HepG2 (cell line): Measurements from ENCODE around the gene ARHGAP5. TPM values are rescaled to one million over a fixed set of nuclear protein-coding genes. Genes with fewer than 3 reads are reported as not detected.

Experiments
- ASH2L ChIP-seq: fragments of 300-600, 200-600 bp; sonication (generic); IDR thresholded peaks from 2 replicates; pipeline ENCODE4 v1.7.0; 2017; ENCODE audit warnings: low read depth, mild to moderate bottlenecking, moderate library complexity, mixed read lengths, low read length; ENCODE audit not compliant: insufficient read length
- ESRRA ChIP-seq: sonication (generic); formaldehyde crosslinking; IDR thresholded peaks from 2 replicates; pipeline ENCODE4 v1.5.1; 2020; ENCODE audit warnings: mild to moderate bottlenecking, low read depth, missing genetic modification reagents
- GATA4 ChIP-seq: sonication (generic); IDR thresholded peaks from 2 replicates; pipeline ENCODE4 v1.6.1; 2016; ENCODE audit warnings: antibody characterized with exemption, low read depth, borderline replicate concordance
- KLF16 ChIP-seq, 2 experiments: sonication (generic) in 1 of 2; formaldehyde crosslinking in 1 of 2; IDR thresholded peaks; 2 replicates each; pipeline versions ENCODE4 v1.6.1 to v1.8.0; 2016 to 2023; ENCODE audit warnings: missing genetic modification reagents in 2 of 2, missing compliant biosample characterization in 1 of 2
- KMT2A ChIP-seq: sonication (generic); formaldehyde crosslinking; IDR thresholded peaks from 2 replicates; pipeline ENCODE4 v1.4.0; 2020; ENCODE audit warnings: missing genetic modification reagents
- MAFG ChIP-seq: sonication (generic); formaldehyde crosslinking; IDR thresholded peaks from 2 replicates; pipeline ENCODE4 v1.5.1; 2020; ENCODE audit warnings: mild to moderate bottlenecking, missing genetic modification reagents
- PITX1 ChIP-seq: sonication (generic); formaldehyde crosslinking; IDR thresholded peaks from 2 replicates; pipeline ENCODE4 v1.5.1; 2020; ENCODE audit warnings: mild to moderate bottlenecking, missing genetic modification reagents
- SNAPC4 ChIP-seq: sonication (generic); formaldehyde crosslinking; IDR thresholded peaks from 2 replicates; pipeline ENCODE4 v1.4.0; 2020; ENCODE audit warnings: mild to moderate bottlenecking, missing genetic modification reagents
- TBL1XR1 ChIP-seq: fragments of 150-350 bp; IDR thresholded peaks from 2 replicates; pipeline ENCODE4 v1.6.1; 2014; ENCODE audit warnings: borderline replicate concordance, low read length; ENCODE audit not compliant: partially characterized antibody
- ZBTB4 ChIP-seq: sonication (generic); formaldehyde crosslinking; IDR thresholded peaks from 2 replicates; pipeline ENCODE4 v1.4.0; 2020; ENCODE audit warnings: missing genetic modification reagents, mild to moderate bottlenecking, borderline replicate concordance
- ZFP36L2 ChIP-seq: sonication (generic); formaldehyde crosslinking; IDR thresholded peaks from 2 replicates; pipeline ENCODE4 v1.4.0; 2020; ENCODE audit warnings: missing genetic modification reagents
- ZNF234 ChIP-seq: sonication (generic); formaldehyde crosslinking; conservative IDR thresholded peaks from 2 replicates; pipeline ENCODE4 v1.5.1; 2020; ENCODE audit warnings: mild to moderate bottlenecking, missing genetic modification reagents
- ZNF264 ChIP-seq: sonication (generic); formaldehyde crosslinking; IDR thresholded peaks from 2 replicates; pipeline ENCODE4 v1.4.0; 2020; ENCODE audit warnings: missing genetic modification reagents
- polyA plus RNA-seq, 8 experiments: library from polyadenylated mRNA; depleted of rRNA in 3 of 8; stranded (reverse) in 7 of 8; unstranded in 1 of 8; fragments of >200 nt; fragmentation: Illumina TruSeq in 4 of 8; extraction: Trizol in 4 of 8; gene quantifications; 2 replicates each; pipeline versions ENCODE4 v1.2.1 to v1.2.3, GENCODE V29; 2011 to 2016; ENCODE audit warnings: low read depth in 4 of 8, missing spikeins in 1 of 8, mixed read lengths in 1 of 8; ENCODE audit not compliant: insufficient read depth in 1 of 8
- total RNA-seq, 5 experiments: library from RNA; depleted of rRNA; stranded (reverse); fragments of >200 nt; fragmentation: Illumina TruSeq; extraction: Trizol; gene quantifications; 2 replicates each; pipeline ENCODE4 v1.2.3, GENCODE V29; 2016; ENCODE audit warnings: low read depth in 1 of 5
- TF ChIP-seq, protein P1 (sequence below): sonication (generic); formaldehyde crosslinking; IDR thresholded peaks from 2 replicates; pipeline ENCODE4 v1.8.0; 2022; ENCODE audit warnings: missing genetic modification reagents, low read depth, mild to moderate bottlenecking, borderline replicate concordance
- TF ChIP-seq, protein P2 (sequence below): sonication (generic); formaldehyde crosslinking; IDR thresholded peaks from 2 replicates; pipeline ENCODE4 v1.4.0; 2020; ENCODE audit warnings: low read depth, missing genetic modification reagents

Gene ARHGAP5
- total and polyA plus RNA-seq, 2 of the 13 experiments (the other 11 are each of a cell fraction or from before 2014, with no cell fraction given), result 33.7 to 144 TPM

- TF ChIP-seq, protein P1, sequence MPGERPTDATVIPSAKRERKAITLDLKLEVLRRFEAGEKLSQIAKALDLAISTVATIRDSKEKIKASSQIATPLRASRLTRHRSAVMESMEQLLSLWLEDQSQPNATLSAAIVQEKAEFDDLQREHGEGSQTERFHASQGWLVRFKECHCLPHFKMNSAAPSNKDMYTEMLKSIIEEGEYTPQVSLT (CRISPR knock-in tag), result peak; percentile 51; the same call in 1 of the 2 replicates
- peak; percentile 100 for TF ChIP-seq ASH2L
- no peak for TF ChIP-seq MAFG (CRISPR knock-in tag)
- 0 out of 2 replicates have a peak, but pooled peaks have one; percentile 47 for TF ChIP-seq ZNF264 (CRISPR knock-in tag)
- TF ChIP-seq PITX1, result peak; percentile 69; the same call in 1 of the 2 replicates
- peak; percentile 63 for TF ChIP-seq TBL1XR1
- TF ChIP-seq ZBTB4, result no peak
- TF ChIP-seq, protein P2, sequence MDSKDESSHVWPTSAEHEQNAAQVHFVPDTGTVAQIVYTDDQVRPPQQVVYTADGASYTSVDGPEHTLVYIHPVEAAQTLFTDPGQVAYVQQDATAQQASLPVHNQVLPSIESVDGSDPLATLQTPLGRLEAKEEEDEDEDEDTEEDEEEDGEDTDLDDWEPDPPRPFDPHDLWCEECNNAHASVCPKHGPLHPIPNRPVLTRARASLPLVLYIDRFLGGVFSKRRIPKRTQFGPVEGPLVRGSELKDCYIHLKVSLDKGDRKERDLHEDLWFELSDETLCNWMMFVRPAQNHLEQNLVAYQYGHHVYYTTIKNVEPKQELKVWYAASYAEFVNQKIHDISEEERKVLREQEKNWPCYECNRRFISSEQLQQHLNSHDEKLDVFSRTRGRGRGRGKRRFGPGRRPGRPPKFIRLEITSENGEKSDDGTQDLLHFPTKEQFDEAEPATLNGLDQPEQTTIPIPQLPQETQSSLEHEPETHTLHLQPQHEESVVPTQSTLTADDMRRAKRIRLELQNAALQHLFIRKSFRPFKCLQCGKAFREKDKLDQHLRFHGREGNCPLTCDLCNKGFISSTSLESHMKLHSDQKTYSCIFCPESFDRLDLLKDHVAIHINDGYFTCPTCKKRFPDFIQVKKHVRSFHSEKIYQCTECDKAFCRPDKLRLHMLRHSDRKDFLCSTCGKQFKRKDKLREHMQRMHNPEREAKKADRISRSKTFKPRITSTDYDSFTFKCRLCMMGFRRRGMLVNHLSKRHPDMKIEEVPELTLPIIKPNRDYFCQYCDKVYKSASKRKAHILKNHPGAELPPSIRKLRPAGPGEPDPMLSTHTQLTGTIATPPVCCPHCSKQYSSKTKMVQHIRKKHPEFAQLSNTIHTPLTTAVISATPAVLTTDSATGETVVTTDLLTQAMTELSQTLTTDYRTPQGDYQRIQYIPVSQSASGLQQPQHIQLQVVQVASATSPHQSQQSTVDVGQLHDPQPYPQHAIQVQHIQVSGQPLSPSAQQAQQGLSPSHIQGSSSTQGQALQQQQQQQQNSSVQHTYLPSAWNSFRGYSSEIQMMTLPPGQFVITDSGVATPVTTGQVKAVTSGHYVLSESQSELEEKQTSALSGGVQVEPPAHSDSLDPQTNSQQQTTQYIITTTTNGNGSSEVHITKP (CRISPR knock-in tag), result peak; percentile 88
- no peak; the same call in 1 of the 2 replicates for TF ChIP-seq KMT2A (CRISPR knock-in tag)
- TF ChIP-seq ZFP36L2 (CRISPR knock-in tag), result no peak
- TF ChIP-seq GATA4, result no peak; the same call in 1 of the 2 replicates
- TF ChIP-seq SNAPC4, result peak; percentile 98
- TF ChIP-seq ESRRA (CRISPR knock-in tag), result no peak; the same call in none of the 2 replicates
- peak in 1 of 2 experiments; percentile 76; a peak in 1 of 4 replicates for TF ChIP-seq KLF16 (CRISPR knock-in tag; IDR thresholded peaks at IDR 0.05)
- no peak for TF ChIP-seq ZNF234 (CRISPR knock-in tag)
These were observed 625 bp upstream of the ARHGAP5 start (continued) for GRCh38 chr14:32076278-32077080.
